Endodermal cell (in vitro differentiated cells): Measurements from ENCODE around the gene OOSP4B. TPM values are rescaled to one million over a fixed set of nuclear protein-coding genes. Genes with fewer than 3 reads are reported as not detected.
"Not testable (repeated sequence)": the region's sequence is repeated elsewhere in the genome, so short reads cannot be mapped to it uniquely, and the experiment has no call there.

Experiments
- DNase-seq: peaks from one replicate; pipeline ENCODE4 v3.0.0-alpha.2; 2017
- H3K27ac ChIP-seq: 2 replicates; pipeline ENCODE4 v1.5.1; 2013; ENCODE audit warnings: mild to moderate bottlenecking, low read depth, low read length, moderate library complexity
- H3K27me3 ChIP-seq: 2 replicates; pipeline ENCODE4 v1.6.1; 2013; ENCODE audit warnings: mild to moderate bottlenecking, low read length, moderate library complexity; ENCODE audit not compliant: insufficient read depth, control insufficient read depth, poor library complexity, severe bottlenecking
- H3K36me3 ChIP-seq: 2 replicates; pipeline ENCODE4 v1.7.0; 2013; ENCODE audit warnings: mild to moderate bottlenecking, low read length, moderate library complexity; ENCODE audit not compliant: control insufficient read depth, insufficient read depth
- H3K4me1 ChIP-seq: one replicate; pipeline ENCODE4 v1.7.0; 2013; ENCODE audit warnings: low read length; ENCODE audit not compliant: control insufficient read depth, insufficient read depth
- H3K4me3 ChIP-seq: 2 replicates; pipeline ENCODE4 v1.5.1; 2013; ENCODE audit warnings: mild to moderate bottlenecking, low read length, moderate library complexity
- H3K9ac ChIP-seq: 2 replicates; pipeline ENCODE4 v1.6.1; 2013; ENCODE audit warnings: mild to moderate bottlenecking, low read length, moderate library complexity; ENCODE audit not compliant: poor library complexity, severe bottlenecking; ENCODE audit errors: extremely low read depth
- H3K9me3 ChIP-seq: 2 replicates; pipeline ENCODE4 v1.6.1; 2013; ENCODE audit warnings: mild to moderate bottlenecking, low read length, moderate library complexity; ENCODE audit not compliant: control insufficient read depth
- H3K27ac Mint-ChIP-seq: 2 replicates; pipeline ENCODE4 v1.8.0; 2020; ENCODE audit warnings: mixed read lengths
- H3K27me3 Mint-ChIP-seq: 2 replicates; pipeline ENCODE4 v1.8.0; 2021; ENCODE audit warnings: mild to moderate bottlenecking, mixed read lengths; ENCODE audit not compliant: insufficient read depth
- H3K36me3 Mint-ChIP-seq: 2 replicates; pipeline ENCODE4 v1.8.0; 2020; ENCODE audit warnings: low read depth, mixed read lengths
- H3K4me1 Mint-ChIP-seq: 2 replicates; pipeline ENCODE4 v1.8.0; 2020; ENCODE audit warnings: mixed read lengths
- H3K4me3 Mint-ChIP-seq: 2 replicates; pipeline ENCODE4 v1.8.0; 2020; ENCODE audit warnings: mild to moderate bottlenecking, moderate library complexity, mixed read lengths
- H3K9me3 Mint-ChIP-seq: 2 replicates; pipeline ENCODE4 v1.8.0; 2020; ENCODE audit warnings: mild to moderate bottlenecking, mixed read lengths
- WGBS, 2 experiments: methylation state at CpG; one replicate each; pipeline versions ENCODE4 v1.1.5 to v1.1.7; 2013; ENCODE audit warnings: missing lambda C conversion rate in 2 of 2, mixed read lengths in 1 of 2; ENCODE audit not compliant: insufficient coverage in 1 of 2, insufficient read length in 1 of 2; 5-methylcytosine and 5-hydroxymethylcytosine counted together
- total RNA-seq, 2 donors: library from RNA; stranded (reverse); fragmentation: NEBNext Ultra II Directional in 1 of 2; extraction: Animal tissue kit (Norgen Biotek cat#: 25700) in 1 of 2; gene quantifications; 2 replicates in 1 of 2; 3 replicates in 1 of 2; pipeline ENCODE4 v1.2.1, GENCODE V29; 2021
- TF ChIP-seq, protein P1 (sequence below): fragments of 200-600 bp; sonication (generic); conservative IDR thresholded peaks from 2 replicates; pipeline ENCODE4 v1.5.0; 2021; ENCODE audit warnings: antibody characterized with exemption, mild to moderate bottlenecking

Gene OOSP4B
- total RNA-seq, 2 donors from 2014 or later, result not detected

DNA sequence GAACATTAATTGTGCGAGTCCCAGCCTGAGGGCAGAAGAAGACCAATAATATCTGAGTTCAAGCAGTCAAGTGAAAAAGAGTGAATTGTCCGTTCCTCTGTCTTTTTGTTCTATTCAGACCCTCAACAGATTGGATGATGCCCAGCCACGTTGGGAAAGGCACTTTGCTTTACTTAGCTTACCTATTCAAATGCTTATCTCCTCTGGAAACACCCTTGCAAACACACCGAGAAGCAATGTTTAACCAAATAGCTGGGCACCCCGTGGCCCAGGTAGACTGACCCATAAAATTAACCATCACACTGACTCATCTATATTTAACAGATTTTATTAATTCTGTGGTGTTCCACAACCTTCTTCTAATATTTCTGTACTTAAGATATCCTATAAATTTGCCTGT, 43.9 kb upstream of the OOSP4B start:
- no peaks in the 10 kb centered on the region for H3K36me3 ChIP-seq
- 65% methylated on average over 5 of the region's 5 CpGs for WGBS, 2 experiments
- no peaks in the 10 kb centered on the region for H3K9me3 ChIP-seq
- Mint-ChIP-seq H3K27me3 (no peaks in the 10 kb centered on the region), H3K4me1 (peaks cover 9% of the 10 kb centered on the region), H3K36me3 (no peaks in the 10 kb centered on the region), H3K9me3 (no peaks in the 10 kb centered on the region), H3K27ac (no peak overlapping the region), H3K4me3 (no peak overlapping the region)
- TF ChIP-seq, protein P1, sequence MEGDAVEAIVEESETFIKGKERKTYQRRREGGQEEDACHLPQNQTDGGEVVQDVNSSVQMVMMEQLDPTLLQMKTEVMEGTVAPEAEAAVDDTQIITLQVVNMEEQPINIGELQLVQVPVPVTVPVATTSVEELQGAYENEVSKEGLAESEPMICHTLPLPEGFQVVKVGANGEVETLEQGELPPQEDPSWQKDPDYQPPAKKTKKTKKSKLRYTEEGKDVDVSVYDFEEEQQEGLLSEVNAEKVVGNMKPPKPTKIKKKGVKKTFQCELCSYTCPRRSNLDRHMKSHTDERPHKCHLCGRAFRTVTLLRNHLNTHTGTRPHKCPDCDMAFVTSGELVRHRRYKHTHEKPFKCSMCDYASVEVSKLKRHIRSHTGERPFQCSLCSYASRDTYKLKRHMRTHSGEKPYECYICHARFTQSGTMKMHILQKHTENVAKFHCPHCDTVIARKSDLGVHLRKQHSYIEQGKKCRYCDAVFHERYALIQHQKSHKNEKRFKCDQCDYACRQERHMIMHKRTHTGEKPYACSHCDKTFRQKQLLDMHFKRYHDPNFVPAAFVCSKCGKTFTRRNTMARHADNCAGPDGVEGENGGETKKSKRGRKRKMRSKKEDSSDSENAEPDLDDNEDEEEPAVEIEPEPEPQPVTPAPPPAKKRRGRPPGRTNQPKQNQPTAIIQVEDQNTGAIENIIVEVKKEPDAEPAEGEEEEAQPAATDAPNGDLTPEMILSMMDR, result no peak
- H3K4me1 ChIP-seq, result peaks cover 3% of the 10 kb centered on the region
- DNase-seq, result no peak
- no peak overlapping the region for H3K4me3 ChIP-seq
- no peaks in the 10 kb centered on the region for H3K27me3 ChIP-seq
- H3K9ac ChIP-seq, result no peak overlapping the region
- H3K27ac ChIP-seq, result no peak overlapping the region

DNA sequence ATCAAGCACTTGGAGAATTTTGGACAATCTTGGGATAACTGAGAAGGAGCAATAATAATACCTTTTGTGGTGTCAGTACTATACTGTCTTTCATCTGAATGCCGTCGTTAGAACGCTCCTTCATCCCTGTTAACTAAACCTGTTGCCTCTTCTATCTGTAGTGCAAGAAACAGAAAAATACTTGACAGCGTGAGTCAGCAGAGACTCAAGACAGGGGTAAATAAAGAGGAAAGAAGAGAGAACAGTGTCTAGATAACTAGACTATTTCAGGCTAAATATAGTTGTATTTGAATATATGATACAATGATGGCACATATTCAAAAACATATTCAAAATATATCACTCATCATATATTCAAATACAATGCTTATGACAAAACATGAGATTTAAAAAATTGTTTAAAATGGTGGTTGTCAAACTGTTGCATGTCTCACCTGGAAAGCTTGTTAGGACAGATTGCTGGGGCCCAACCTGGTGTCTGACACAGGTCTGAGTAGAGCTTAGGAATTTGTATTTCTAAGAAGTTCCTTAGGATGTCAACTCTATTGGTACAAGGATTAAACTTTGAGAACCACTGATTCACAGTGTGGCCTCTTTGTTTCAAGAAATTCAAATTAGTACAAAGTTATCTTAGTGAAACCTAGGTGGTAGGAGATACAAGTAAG, 35.7 kb upstream of the OOSP4B start:
- no peaks in the 10 kb centered on the region for H3K9me3 Mint-ChIP-seq

DNA sequence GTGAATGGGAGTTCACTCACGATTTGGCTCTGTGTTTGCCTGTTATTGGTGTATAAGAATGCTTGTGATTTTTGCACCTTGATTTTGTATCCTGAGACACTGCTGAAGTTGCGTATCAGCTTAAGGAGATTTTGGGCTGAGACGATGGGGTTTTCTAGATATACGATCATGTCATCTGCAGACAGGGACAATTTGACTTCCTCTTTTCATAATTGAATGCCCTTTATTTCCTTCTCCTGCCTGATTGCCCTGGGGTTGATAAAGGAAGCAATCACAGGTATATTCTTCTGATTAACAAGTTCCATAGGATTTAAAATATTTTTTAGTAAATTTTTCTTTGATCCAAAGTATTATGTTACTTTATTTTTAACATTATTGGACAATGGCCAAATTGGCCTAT, 34.9 kb upstream of the OOSP4B start:
- not testable (repeated sequence) for H3K36me3 Mint-ChIP-seq, H3K27me3 ChIP-seq, DNase-seq, H3K27ac ChIP-seq, H3K4me1 Mint-ChIP-seq, H3K4me3 Mint-ChIP-seq, H3K27ac Mint-ChIP-seq, H3K27me3 Mint-ChIP-seq, H3K9ac ChIP-seq, H3K9me3 Mint-ChIP-seq, H3K36me3 ChIP-seq, H3K9me3 ChIP-seq
- WGBS, 2 experiments, result 94 to 100% methylated on average over 3 of the region's 4 CpGs
- H3K4me1 ChIP-seq, result peaks cover 12% of the 10 kb centered on the region
- peak overlapping the region; percentile 50 for H3K4me3 ChIP-seq

More for the DNA sequence above, 35.7 kb upstream of the OOSP4B start:
- DNase-seq, result no peak
- peaks cover 12% of the 10 kb centered on the region for H3K4me1 ChIP-seq
- peaks cover 2% of the 10 kb centered on the region for H3K4me1 Mint-ChIP-seq
- 84 to 96% methylated on average over 4 of the region's 4 CpGs for WGBS, 2 experiments
- H3K9ac ChIP-seq, result no peak overlapping the region
- H3K27me3 ChIP-seq, result no peaks in the 10 kb centered on the region
- H3K27ac Mint-ChIP-seq, result no peak overlapping the region
- TF ChIP-seq, protein P1, result no peak
- peak overlapping the region; percentile 50 for H3K4me3 ChIP-seq
- no peak overlapping the region for H3K27ac ChIP-seq
- no peaks in the 10 kb centered on the region for H3K27me3 Mint-ChIP-seq
- no peaks in the 10 kb centered on the region for H3K36me3 Mint-ChIP-seq
- H3K36me3 ChIP-seq, result no peaks in the 10 kb centered on the region
- H3K9me3 ChIP-seq, result peaks cover 3% of the 10 kb centered on the region
- H3K4me3 Mint-ChIP-seq, result no peak overlapping the region

DNA sequence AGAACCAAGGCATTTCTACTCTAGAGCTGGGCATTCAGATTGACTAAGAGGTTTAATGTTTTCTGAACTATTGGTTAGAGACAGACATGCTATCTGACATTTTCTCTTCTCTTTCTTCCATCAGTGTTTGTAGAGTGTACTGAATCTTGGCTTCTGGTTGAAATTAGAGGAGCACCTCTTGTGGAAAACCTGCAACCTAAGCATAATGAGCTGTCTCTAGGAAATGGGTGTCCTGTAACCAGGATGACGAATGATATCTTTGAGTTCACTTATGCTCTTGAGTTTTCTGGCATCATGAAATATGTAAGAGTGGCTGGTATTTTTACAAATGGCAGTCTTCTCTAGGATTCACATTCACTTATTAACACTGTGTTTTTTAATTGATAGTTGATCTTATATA, 33.8 kb upstream of the OOSP4B start:
- Mint-ChIP-seq H3K27me3 (no peaks in the 10 kb centered on the region), H3K4me1 (peaks cover 2% of the 10 kb centered on the region), H3K9me3 (no peaks in the 10 kb centered on the region), H3K36me3 (no peaks in the 10 kb centered on the region), H3K27ac (no peak overlapping the region), H3K4me3 (no peak overlapping the region)
- H3K27ac ChIP-seq, result no peak overlapping the region
- H3K9ac ChIP-seq, result no peak overlapping the region
- TF ChIP-seq, protein P1, result no peak
- peaks cover 12% of the 10 kb centered on the region for H3K4me1 ChIP-seq
- no peak for DNase-seq
- H3K9me3 ChIP-seq, result peaks cover 5% of the 10 kb centered on the region
- no peaks in the 10 kb centered on the region for H3K27me3 ChIP-seq
- no peaks in the 10 kb centered on the region for H3K36me3 ChIP-seq
- 94% methylated on average over 1 of the region's 1 CpG; no CpG with 5 or more reads in 1 of the 2 experiments for WGBS, 2 experiments
- H3K4me3 ChIP-seq, result no peak overlapping the region
